Measurements from ENCODE around the gene SLCO3A1.

Gene SLCO3A1

GRCh38 chr15:91826443-91826842 lies 27.1 kb upstream of the SLCO3A1 start:
- Histone ChIP-seq H3K27ac (no peak overlapping the region), H3K9me3 (no peaks in the 10 kb centered on the region), H3K4me1 (ENCODE audit: control insufficient read depth in 1 of 2, insufficient read depth in 1 of 2, low read depth in 1 of 2, low read length in 1 of 2) (peaks cover 12 to 13% of the 10 kb centered on the region in 2 experiments), H3K27me3 (no peaks in the 10 kb centered on the region), H3K4me3 (ENCODE audit: low read depth in 1 of 2, low read length in 1 of 2) (no peak overlapping the region), H3K36me3 (no peaks in the 10 kb centered on the region)
- no peak for TF ChIP-seq CTCF (IDR thresholded peaks at IDR 0.05)

GRCh38 chr15:91833056-91833455 lies 20.5 kb upstream of the SLCO3A1 start:
- no peaks in the 10 kb centered on the region for H3K9me3 ChIP-seq
- H3K27ac ChIP-seq: no peak overlapping the region
- H3K4me3 ChIP-seq (ENCODE audit: low read depth in 1 of 2, low read length in 1 of 2): no peak overlapping the region
- H3K4me1 ChIP-seq (ENCODE audit: control insufficient read depth in 1 of 2, insufficient read depth in 1 of 2, low read depth in 1 of 2, low read length in 1 of 2): no peaks in the 10 kb centered on the region
- no peaks in the 10 kb centered on the region for H3K27me3 ChIP-seq
- no peak for TF ChIP-seq CTCF (IDR thresholded peaks at IDR 0.05)
- H3K36me3 ChIP-seq: no peaks in the 10 kb centered on the region

GRCh38 chr15:91839867-91840266 lies 13.6 kb upstream of the SLCO3A1 start:
- Histone ChIP-seq H3K27me3 (no peaks in the 10 kb centered on the region), H3K36me3 (no peaks in the 10 kb centered on the region), H3K9me3 (no peaks in the 10 kb centered on the region), H3K27ac (no peak overlapping the region), H3K4me1 (ENCODE audit: control insufficient read depth in 1 of 2, insufficient read depth in 1 of 2, low read depth in 1 of 2, low read length in 1 of 2) (no peaks in the 10 kb centered on the region), H3K4me3 (ENCODE audit: low read depth in 1 of 2, low read length in 1 of 2) (no peak overlapping the region)
- no peak for TF ChIP-seq CTCF (IDR thresholded peaks at IDR 0.05)

GRCh38 chr15:91841861-91842260 lies 11.6 kb upstream of the SLCO3A1 start:
- no peaks in the 10 kb centered on the region for H3K27me3 ChIP-seq
- H3K27ac ChIP-seq: no peak overlapping the region
- no peaks in the 10 kb centered on the region for H3K4me1 ChIP-seq (ENCODE audit: control insufficient read depth in 1 of 2, insufficient read depth in 1 of 2, low read depth in 1 of 2, low read length in 1 of 2)
- no peak for TF ChIP-seq CTCF (IDR thresholded peaks at IDR 0.05)
- no peaks in the 10 kb centered on the region for H3K9me3 ChIP-seq
- H3K4me3 ChIP-seq (ENCODE audit: low read depth in 1 of 2, low read length in 1 of 2): no peak overlapping the region
- no peaks in the 10 kb centered on the region for H3K36me3 ChIP-seq

GRCh38 chr15:91844341-91844740 lies 9.2 kb upstream of the SLCO3A1 start:
- H3K36me3 ChIP-seq: no peaks in the 10 kb centered on the region
- no peaks in the 10 kb centered on the region for H3K27me3 ChIP-seq
- no peaks in the 10 kb centered on the region for H3K9me3 ChIP-seq
- no peak overlapping the region for H3K27ac ChIP-seq
- H3K4me1 ChIP-seq (ENCODE audit: control insufficient read depth in 1 of 2, insufficient read depth in 1 of 2, low read depth in 1 of 2, low read length in 1 of 2): peaks cover 0 to 1% of the 10 kb centered on the region in 2 experiments
- TF ChIP-seq CTCF (IDR thresholded peaks at IDR 0.05): no peak
- H3K4me3 ChIP-seq (ENCODE audit: low read depth in 1 of 2, low read length in 1 of 2): no peak overlapping the region

GRCh38 chr15:91844928-91845327 lies 8.6 kb upstream of the SLCO3A1 start:
- no peak overlapping the region for H3K27ac ChIP-seq
- TF ChIP-seq CTCF (IDR thresholded peaks at IDR 0.05): no peak
- H3K4me1 ChIP-seq (ENCODE audit: control insufficient read depth in 1 of 2, insufficient read depth in 1 of 2, low read depth in 1 of 2, low read length in 1 of 2): peaks cover 0 to 7% of the 10 kb centered on the region in 2 experiments
- H3K36me3 ChIP-seq: no peaks in the 10 kb centered on the region
- no peaks in the 10 kb centered on the region for H3K9me3 ChIP-seq
- no peaks in the 10 kb centered on the region for H3K27me3 ChIP-seq
- no peak overlapping the region for H3K4me3 ChIP-seq (ENCODE audit: low read depth in 1 of 2, low read length in 1 of 2)
